ENCODE measurements around the gene FADS6.

FADS6 gene

GRCh38 chr17:74831444-74832146 is 61.8 kb downstream of the FADS6 start:
- no peak for DNase-seq (ENCODE audit: low spot score)

GRCh38 chr17:74830861-74831260 is 62.6 kb downstream of the FADS6 start:
- DNase-seq (ENCODE audit: low spot score), result no peak

GRCh38 chr17:74827800-74828199 is 65.6 kb downstream of the FADS6 start:
- DNase-seq (ENCODE audit: low spot score), result no peak

Measured in left forelimb (tissue), 1 donor.